ENCODE measurements around the gene SLC38A3. TPM values are rescaled to one million over a fixed set of nuclear protein-coding genes. Genes with fewer than 3 reads are reported as not detected.

Gene SLC38A3
- total and polyA plus RNA-seq, 9 of the 15 experiments (the other 6 are each of a cell fraction or from before 2014, with no cell fraction given) = 0.09 to 0.38 (median 0.16) TPM; not detected in 6

DNA sequence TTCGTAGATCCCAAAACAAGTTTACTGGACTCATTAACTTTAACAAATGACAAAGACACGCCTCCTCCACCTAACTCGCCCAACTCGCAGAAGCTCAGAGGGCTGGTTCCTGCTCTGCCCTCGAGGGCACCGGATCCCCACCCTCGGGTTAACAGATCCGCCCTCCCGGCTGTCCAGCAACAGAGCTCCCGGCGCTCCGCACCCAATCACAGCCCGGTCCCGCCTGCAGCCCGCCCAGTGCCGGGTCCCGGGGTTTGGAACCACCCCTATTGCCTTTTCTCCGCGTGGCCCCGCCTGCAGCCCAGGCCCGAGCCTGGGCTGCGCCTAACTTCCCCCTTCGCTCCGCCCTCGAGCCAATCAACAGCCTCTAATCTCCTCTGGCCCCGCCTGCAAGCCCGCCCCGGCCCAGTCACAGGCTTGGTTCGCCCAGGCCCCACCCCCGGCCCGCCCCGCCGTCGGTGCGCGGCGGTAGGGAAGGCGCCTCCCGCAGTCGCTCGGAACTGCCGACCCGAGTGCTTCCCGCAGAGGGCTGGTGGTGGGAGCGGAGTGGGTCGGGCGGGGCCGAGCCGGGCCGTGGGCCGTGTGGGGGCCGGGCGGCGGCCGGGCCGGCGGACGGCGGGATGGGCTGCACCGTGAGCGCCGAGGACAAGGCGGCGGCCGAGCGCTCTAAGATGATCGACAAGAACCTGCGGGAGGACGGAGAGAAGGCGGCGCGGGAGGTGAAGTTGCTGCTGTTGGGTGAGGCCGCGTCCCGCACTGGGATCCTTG lies 30.8 kb downstream of the SLC38A3 start, which contains the start of gene GNAI2 (continued):
- TF ChIP-seq, protein P1, sequence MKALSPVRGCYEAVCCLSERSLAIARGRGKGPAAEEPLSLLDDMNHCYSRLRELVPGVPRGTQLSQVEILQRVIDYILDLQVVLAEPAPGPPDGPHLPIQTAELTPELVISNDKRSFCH (CRISPR knock-in tag; IDR thresholded peaks at IDR 0.05) = no peak
- TF ChIP-seq, protein P1 (tag; IDR thresholded peaks at IDR 0.05) = no peak
- no peak for TF ChIP-seq ZNF764 (CRISPR knock-in tag; IDR thresholded peaks at IDR 0.05; ENCODE audit: low read depth)
- TF ChIP-seq NCOA1 (IDR thresholded peaks at IDR 0.05; ENCODE audit: low read depth) = no peak

- peak overlapping the region; percentile 73 for H3K4me3 ChIP-seq
- peaks cover 30 to 62% of the 10 kb centered on the region in 2 experiments for H3K4me1 ChIP-seq (replicated peaks in 1 of 2; ENCODE audit: control insufficient read depth in 2 of 2, insufficient read depth in 2 of 2, low read length in 2 of 2)
- no peak for DNase-seq (ENCODE audit: extremely low read depth in 1 of 4, low spot score in 3 of 4)
- TF ChIP-seq ZNF785 (CRISPR knock-in tag; IDR thresholded peaks at IDR 0.05) (no peak), SMAD4 (CRISPR knock-in tag; conservative IDR thresholded peaks at IDR 0.05) (no peak), SAP30 (IDR thresholded peaks at IDR 0.05; ENCODE audit: borderline replicate concordance, insufficient read depth, low read depth, low read length, poor library complexity, severe bottlenecking) (peak; percentile 3), ESRRA (IDR thresholded peaks at IDR 0.05; ENCODE audit: borderline replicate concordance, low read depth) (no peak)
- H4K20me1 ChIP-seq (replicated peaks; ENCODE audit: control insufficient read depth, insufficient read depth, low read length) = no peaks in the 10 kb centered on the region
- ATAC-seq = no peak
- no peak overlapping the region for H2AFZ ChIP-seq (ENCODE audit: low read depth, low read length)
- no peaks in the 10 kb centered on the region for H3K9me3 ChIP-seq (replicated peaks; ENCODE audit: control insufficient read depth, insufficient read depth, low read depth, low read length)
- ChIA-PET POLR2A (interaction anchor here (0.6 to 0.7 kb wide), 2 partner anchors 78 to 119 kb away, joined by 3 read pairs; no protein-coding TSS in a partner anchor), CTCF (ENCODE audit: low intra/inter-chr PET ratio) (no interaction called here)
- TSS peak; percentile 48 for BruUV-seq (replicated peaks)
- H3K27me3 ChIP-seq (ENCODE audit: control insufficient read depth in 2 of 2, insufficient read depth in 2 of 2, low read length in 2 of 2) = no peaks in the 10 kb centered on the region
- intact Hi-C loops (cut with micrococcal nuclease) = no loop called here
- no peaks in the 10 kb centered on the region for H3K9me1 ChIP-seq (ENCODE audit: control insufficient read depth, insufficient read depth, low read length)
- H3K36me3 ChIP-seq (ENCODE audit: control insufficient read depth, insufficient read depth, low read length) = peaks cover 4% of the 10 kb centered on the region; the same call in 1 of the 3 replicates
- H3K79me2 ChIP-seq (ENCODE audit: control insufficient read depth, insufficient read depth, low read length) = peaks cover 31% of the 10 kb centered on the region
- H3K4me2 ChIP-seq (ENCODE audit: insufficient read depth, low read length) = peak overlapping the region; percentile 80
- H3K27ac ChIP-seq (ENCODE audit: extremely low read depth, low read depth, low read length) = peak overlapping the region; percentile 68
- FAIRE-seq = no peak
- in situ Hi-C loops (cut with MboI) = no loop called here
- 19% methylated on average over 6 of the region's 13 CpGs for WGBS (ENCODE audit: insufficient coverage, low coverage, missing lambda C conversion rate)
- H3K9ac ChIP-seq (ENCODE audit: insufficient read depth in 1 of 2, low read depth in 2 of 2, low read length in 2 of 2) = peak overlapping the region; percentile 67 to 95
Measured at GRCh38 chr3:50236484-50237132, 31.5 kb downstream of the SLC38A3 start.

All from K562 (cell line).